ENCODE data around the gene TTC19.
A peak's percentile ranks its signal among the peaks of the same experiment; 100 is the strongest.

TTC19 gene

GRCh38 chr17:15981208-15981607, 18.4 kb upstream of the TTC19 start:
- no peak overlapping the region for H4K12ac ChIP-seq (ENCODE audit: low read depth, low read length)

GRCh38 chr17:15981646-15982580, 17.7 kb upstream of the TTC19 start:
- H3K4ac ChIP-seq (ENCODE audit: low read depth, low read length), result no peak overlapping the region
- no peaks in the 10 kb centered on the region for H3K27me3 ChIP-seq (ENCODE audit: insufficient read depth, low read length)
- no peak overlapping the region for H3K18ac ChIP-seq (ENCODE audit: low read length)
- no peak overlapping the region for H4K12ac ChIP-seq (ENCODE audit: low read depth, low read length)
- H3K9ac ChIP-seq (ENCODE audit: low read length), result no peak overlapping the region
- DNase-seq, result peak; percentile 37 to 74
- H3K27ac ChIP-seq (ENCODE audit: low read depth, low read length), result no peak overlapping the region
- H3K9me3 ChIP-seq (ENCODE audit: insufficient read depth, low read depth, low read length), result no peaks in the 10 kb centered on the region
- H3K4me2 ChIP-seq (ENCODE audit: low read length), result no peak overlapping the region
- H3K4me1 ChIP-seq (ENCODE audit: control insufficient read depth in 1 of 2, insufficient read depth in 2 of 2, low read length in 2 of 2), result peaks cover 0 to 7% of the 10 kb centered on the region in 2 experiments
- no peak overlapping the region for H3K4me3 ChIP-seq (ENCODE audit: low read depth, low read length)
- no peak overlapping the region for H4K91ac ChIP-seq (ENCODE audit: low read depth, low read length)
- H2BK5ac ChIP-seq (ENCODE audit: low read depth, low read length, poor library complexity), result no peak overlapping the region
- no peaks in the 10 kb centered on the region for H3K79me1 ChIP-seq (ENCODE audit: low read length)
- no CpG with 5 or more reads among the region's 5 CpGs for WGBS (ENCODE audit: extremely low coverage, insufficient coverage, insufficient read length)
- no peaks in the 10 kb centered on the region for H3K79me2 ChIP-seq (ENCODE audit: control insufficient read depth, insufficient read depth, low read length, poor library complexity)
- H3K14ac ChIP-seq (ENCODE audit: low read length), result no peak overlapping the region
- H3K23ac ChIP-seq (ENCODE audit: low read length), result no peak overlapping the region
- H4K8ac ChIP-seq (ENCODE audit: low read depth, low read length), result no peak overlapping the region
- no peak overlapping the region for H2BK12ac ChIP-seq (ENCODE audit: low read length)
- peaks cover 11 to 19% of the 10 kb centered on the region in 2 experiments for H3K36me3 ChIP-seq (ENCODE audit: control insufficient read depth in 1 of 2, insufficient read depth in 2 of 2, low read length in 2 of 2)
- H2AFZ ChIP-seq (ENCODE audit: insufficient read depth, low read length, poor library complexity), result no peak overlapping the region
- H2BK120ac ChIP-seq (ENCODE audit: insufficient read depth, low read length, poor library complexity), result no peak overlapping the region
- H2AK5ac ChIP-seq (ENCODE audit: low read length), result peak overlapping the region; percentile 48

More at GRCh38 chr17:15981208-15981607, 18.4 kb upstream of the TTC19 start:
- no peak overlapping the region for H4K91ac ChIP-seq (ENCODE audit: low read depth, low read length)
- no peaks in the 10 kb centered on the region for H3K79me1 ChIP-seq (ENCODE audit: low read length)
- H3K27ac ChIP-seq (ENCODE audit: low read depth, low read length), result no peak overlapping the region
- H3K9ac ChIP-seq (ENCODE audit: low read length), result no peak overlapping the region
- WGBS (ENCODE audit: extremely low coverage, insufficient coverage, insufficient read length), result no CpG with 5 or more reads among the region's 2 CpGs
- H3K4me1 ChIP-seq (ENCODE audit: control insufficient read depth in 1 of 2, insufficient read depth in 2 of 2, low read length in 2 of 2), result peaks cover 0 to 7% of the 10 kb centered on the region in 2 experiments
- no peak overlapping the region for H2AFZ ChIP-seq (ENCODE audit: insufficient read depth, low read length, poor library complexity)
- no peak for DNase-seq
- H3K36me3 ChIP-seq (ENCODE audit: control insufficient read depth in 1 of 2, insufficient read depth in 2 of 2, low read length in 2 of 2), result peaks cover 11 to 20% of the 10 kb centered on the region in 2 experiments
- no peaks in the 10 kb centered on the region for H3K79me2 ChIP-seq (ENCODE audit: control insufficient read depth, insufficient read depth, low read length, poor library complexity)
- H2BK12ac ChIP-seq (ENCODE audit: low read length), result no peak overlapping the region
- no peak overlapping the region for H4K8ac ChIP-seq (ENCODE audit: low read depth, low read length)
- no peak overlapping the region for H3K14ac ChIP-seq (ENCODE audit: low read length)
- no peak overlapping the region for H2BK120ac ChIP-seq (ENCODE audit: insufficient read depth, low read length, poor library complexity)
- H3K27me3 ChIP-seq (ENCODE audit: insufficient read depth, low read length), result no peaks in the 10 kb centered on the region
- H2AK5ac ChIP-seq (ENCODE audit: low read length), result no peak overlapping the region
- no peak overlapping the region for H3K18ac ChIP-seq (ENCODE audit: low read length)
- H3K4me2 ChIP-seq (ENCODE audit: low read length), result no peak overlapping the region
- no peaks in the 10 kb centered on the region for H3K9me3 ChIP-seq (ENCODE audit: insufficient read depth, low read depth, low read length)
- no peak overlapping the region for H3K23ac ChIP-seq (ENCODE audit: low read length)
- no peak overlapping the region for H3K4ac ChIP-seq (ENCODE audit: low read depth, low read length)
- H2BK5ac ChIP-seq (ENCODE audit: low read depth, low read length, poor library complexity), result no peak overlapping the region
- no peak overlapping the region for H3K4me3 ChIP-seq (ENCODE audit: low read depth, low read length)

GRCh38 chr17:15996322-15996721, 3.3 kb upstream of the TTC19 start:
- H3K79me2 ChIP-seq (ENCODE audit: control insufficient read depth, insufficient read depth, low read length, poor library complexity), result peaks cover 9% of the 10 kb centered on the region
- no peak overlapping the region for H3K27ac ChIP-seq (ENCODE audit: low read depth, low read length)
- no peak overlapping the region for H3K14ac ChIP-seq (ENCODE audit: low read length)
- no peak overlapping the region for H4K8ac ChIP-seq (ENCODE audit: low read depth, low read length)
- H2AFZ ChIP-seq (ENCODE audit: insufficient read depth, low read length, poor library complexity), result no peak overlapping the region
- H4K12ac ChIP-seq (ENCODE audit: low read depth, low read length), result no peak overlapping the region
- no peak for DNase-seq
- peaks cover 6 to 7% of the 10 kb centered on the region in 2 experiments for H3K36me3 ChIP-seq (ENCODE audit: control insufficient read depth in 1 of 2, insufficient read depth in 2 of 2, low read length in 2 of 2)
- H2AK5ac ChIP-seq (ENCODE audit: low read length), result no peak overlapping the region
- peaks cover 7% of the 10 kb centered on the region for H3K79me1 ChIP-seq (ENCODE audit: low read length)
- no CpG with 5 or more reads among the region's 6 CpGs for WGBS (ENCODE audit: extremely low coverage, insufficient coverage, insufficient read length)
- H3K9ac ChIP-seq (ENCODE audit: low read length), result no peak overlapping the region
- no peak overlapping the region for H4K91ac ChIP-seq (ENCODE audit: low read depth, low read length)
- H3K4me3 ChIP-seq (ENCODE audit: low read depth, low read length), result no peak overlapping the region
- H2BK12ac ChIP-seq (ENCODE audit: low read length), result no peak overlapping the region
- no peak overlapping the region for H3K4me2 ChIP-seq (ENCODE audit: low read length)
- peaks cover 0 to 5% of the 10 kb centered on the region in 2 experiments for H3K4me1 ChIP-seq (ENCODE audit: control insufficient read depth in 1 of 2, insufficient read depth in 2 of 2, low read length in 2 of 2)
- H3K4ac ChIP-seq (ENCODE audit: low read depth, low read length), result no peak overlapping the region
- no peaks in the 10 kb centered on the region for H3K27me3 ChIP-seq (ENCODE audit: insufficient read depth, low read length)
- no peaks in the 10 kb centered on the region for H3K9me3 ChIP-seq (ENCODE audit: insufficient read depth, low read depth, low read length)
- no peak overlapping the region for H3K18ac ChIP-seq (ENCODE audit: low read length)
- no peak overlapping the region for H3K23ac ChIP-seq (ENCODE audit: low read length)
- H2BK120ac ChIP-seq (ENCODE audit: insufficient read depth, low read length, poor library complexity), result no peak overlapping the region
- H2BK5ac ChIP-seq (ENCODE audit: low read depth, low read length, poor library complexity), result no peak overlapping the region

DNA sequence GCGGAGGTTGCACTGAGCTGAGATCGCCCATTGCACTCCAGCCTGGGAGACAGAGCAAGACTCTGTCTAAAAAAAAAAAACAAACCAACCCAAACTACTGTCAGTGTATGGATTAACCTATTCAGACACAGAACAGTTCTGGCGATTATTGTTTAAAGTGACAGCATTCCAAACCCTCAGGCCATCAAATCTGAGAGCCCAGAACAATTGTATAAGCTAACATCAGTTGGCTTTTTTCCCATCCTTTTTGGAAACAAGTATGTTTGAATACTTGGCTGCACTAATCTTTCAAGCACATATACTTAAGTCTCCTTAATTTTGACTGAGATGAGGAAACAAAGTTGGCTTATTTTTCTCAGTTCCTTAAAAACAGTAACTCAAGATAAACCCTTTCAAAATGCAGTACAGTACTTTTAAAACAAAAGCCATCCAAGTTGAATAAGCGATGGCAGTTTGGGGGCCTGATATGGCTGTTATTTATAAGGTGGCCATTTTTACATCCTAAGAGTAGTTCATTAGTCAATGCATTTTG, 1.5 kb upstream of the TTC19 start:
- Histone ChIP-seq H3K27ac (ENCODE audit: low read depth, low read length) (no peak overlapping the region), H3K36me3 (ENCODE audit: control insufficient read depth in 1 of 2, insufficient read depth in 2 of 2, low read length in 2 of 2) (peaks cover 10% of the 10 kb centered on the region in 2 experiments), H2AFZ (ENCODE audit: insufficient read depth, low read length, poor library complexity) (no peak overlapping the region), H4K91ac (ENCODE audit: low read depth, low read length) (no peak overlapping the region), H3K18ac (ENCODE audit: low read length) (no peak overlapping the region), H2AK5ac (ENCODE audit: low read length) (no peak overlapping the region), H3K79me1 (ENCODE audit: low read length) (peaks cover 7% of the 10 kb centered on the region), H4K12ac (ENCODE audit: low read depth, low read length) (no peak overlapping the region), H3K4me2 (ENCODE audit: low read length) (no peak overlapping the region), H4K8ac (ENCODE audit: low read depth, low read length) (no peak overlapping the region), H3K4me1 (ENCODE audit: control insufficient read depth in 1 of 2, insufficient read depth in 2 of 2, low read length in 2 of 2) (peaks cover 0 to 5% of the 10 kb centered on the region in 2 experiments), H3K9me3 (ENCODE audit: insufficient read depth, low read depth, low read length) (no peaks in the 10 kb centered on the region), H2BK12ac (ENCODE audit: low read length) (no peak overlapping the region), H3K79me2 (ENCODE audit: control insufficient read depth, insufficient read depth, low read length, poor library complexity) (peaks cover 9% of the 10 kb centered on the region), H3K27me3 (ENCODE audit: insufficient read depth, low read length) (no peaks in the 10 kb centered on the region), H3K9ac (ENCODE audit: low read length) (no peak overlapping the region), H3K23ac (ENCODE audit: low read length) (no peak overlapping the region), H2BK5ac (ENCODE audit: low read depth, low read length, poor library complexity) (no peak overlapping the region), H3K4me3 (ENCODE audit: low read depth, low read length) (no peak overlapping the region), H2BK120ac (ENCODE audit: insufficient read depth, low read length, poor library complexity) (no peak overlapping the region), H3K4ac (ENCODE audit: low read depth, low read length) (no peak overlapping the region), H3K14ac (ENCODE audit: low read length) (no peak overlapping the region)
- DNase-seq, result peak in 1 of 2 donors; percentile 14
- no CpG with 5 or more reads among the region's 4 CpGs for WGBS (ENCODE audit: extremely low coverage, insufficient coverage, insufficient read length)

Data from trophoblast cell (in vitro differentiated cells and primary cell).